Fibroblast of pulmonary artery (primary cell): Measurements from ENCODE around the gene PCDH15.

Source experiments
- DNase-seq: peaks from one replicate; pipeline ENCODE4 v3.0.0-alpha.2; 2010; ENCODE audit warnings: low read depth
- H3K4me3 ChIP-seq: replicated peaks from 2 replicates; pipeline ENCODE4 v1.5.1; 2011; ENCODE audit warnings: low read depth, mild to moderate bottlenecking, control low read depth, low read length, moderate library complexity
- CTCF ChIP-seq: IDR thresholded peaks from 2 replicates; pipeline ENCODE4 v1.5.1; 2011; ENCODE audit warnings: mild to moderate bottlenecking, control low read depth, low read length, inconsistent platforms; ENCODE audit errors: missing control alignments

PCDH15 gene

GRCh38 chr10:54650547-54650946 lies 150.5 kb downstream of the PCDH15 start:
- no peak for TF ChIP-seq CTCF
- no peak overlapping the region for H3K4me3 ChIP-seq
- no peak for DNase-seq

GRCh38 chr10:54622017-54622416 lies 179.0 kb downstream of the PCDH15 start:
- DNase-seq, result no peak
- no peak for TF ChIP-seq CTCF
- H3K4me3 ChIP-seq, result no peak overlapping the region

GRCh38 chr10:54620352-54620751 lies 180.7 kb downstream of the PCDH15 start:
- TF ChIP-seq CTCF, result no peak
- DNase-seq, result no peak

GRCh38 chr10:54614072-54614471 lies 187.0 kb downstream of the PCDH15 start:
- DNase-seq, result peak; percentile 48
- no peak for TF ChIP-seq CTCF
- H3K4me3 ChIP-seq, result no peak overlapping the region

More at GRCh38 chr10:54620352-54620751, 180.7 kb downstream of the PCDH15 start:
- H3K4me3 ChIP-seq, result no peak overlapping the region

GRCh38 chr10:54613162-54613561 lies 187.9 kb downstream of the PCDH15 start:
- no peak for TF ChIP-seq CTCF
- H3K4me3 ChIP-seq, result no peak overlapping the region
- peak; percentile 8 for DNase-seq

- DNase-seq, result no peak
- no peak overlapping the region for H3K4me3 ChIP-seq
- no peak for TF ChIP-seq CTCF
Observed at GRCh38 chr10:54609423-54609822, 191.6 kb downstream of the PCDH15 start.

GRCh38 chr10:54607983-54608382 lies 193.0 kb downstream of the PCDH15 start:
- no peak for TF ChIP-seq CTCF
- H3K4me3 ChIP-seq, result no peak overlapping the region
- DNase-seq, result no peak
